ENCODE results near the gene STXBP2. TPM values are rescaled to one million over a fixed set of nuclear protein-coding genes. Genes with fewer than 3 reads are reported as not detected.

Gene STXBP2
- total RNA-seq, 1 donor from 2014 or later: 32.8 TPM

- Mint-ChIP-seq H3K4me3 (ENCODE audit: unreplicated experiment) (peak overlapping the region; percentile 8), H3K27ac (ENCODE audit: unreplicated experiment) (peak overlapping the region; percentile 89)
These were observed 18.0 kb upstream of the STXBP2 start for GRCh38 chr19:7618771-7619510.

GRCh38 chr19:7619671-7620441 is 17.1 kb upstream of the STXBP2 start:
- Mint-ChIP-seq H3K4me1 (ENCODE audit: low read depth, unreplicated experiment) (no peaks in the 10 kb centered on the region), H3K4me3 (ENCODE audit: unreplicated experiment) (no peak overlapping the region), H3K36me3 (ENCODE audit: unreplicated experiment) (no peaks in the 10 kb centered on the region), H3K9me3 (ENCODE audit: unreplicated experiment) (peaks cover 7% of the 10 kb centered on the region), H3K27ac (ENCODE audit: unreplicated experiment) (no peak overlapping the region), H3K27me3 (ENCODE audit: unreplicated experiment) (peaks cover 3% of the 10 kb centered on the region)
- no peak for DNase-seq
- TF ChIP-seq CTCF (IDR thresholded peaks at IDR 0.05; ENCODE audit: partially characterized antibody, unreplicated experiment): no peak

More at GRCh38 chr19:7618771-7619510, 18.0 kb upstream of the STXBP2 start:
- H3K4me1 Mint-ChIP-seq (ENCODE audit: low read depth, unreplicated experiment): no peaks in the 10 kb centered on the region
- DNase-seq: peak; percentile 43
- no peaks in the 10 kb centered on the region for H3K36me3 Mint-ChIP-seq (ENCODE audit: unreplicated experiment)
- H3K27me3 Mint-ChIP-seq (ENCODE audit: unreplicated experiment): peaks cover 6% of the 10 kb centered on the region
- TF ChIP-seq CTCF (IDR thresholded peaks at IDR 0.05; ENCODE audit: partially characterized antibody, unreplicated experiment): no peak
- H3K9me3 Mint-ChIP-seq (ENCODE audit: unreplicated experiment): peaks cover 7% of the 10 kb centered on the region

GRCh38 chr19:7620442-7621412 is 16.2 kb upstream of the STXBP2 start:
- no peak for DNase-seq

More at GRCh38 chr19:7620442-7621412, 16.2 kb upstream of the STXBP2 start:
- Mint-ChIP-seq H3K4me3 (ENCODE audit: unreplicated experiment) (no peak overlapping the region), H3K27me3 (ENCODE audit: unreplicated experiment) (peaks cover 3% of the 10 kb centered on the region), H3K27ac (ENCODE audit: unreplicated experiment) (no peak overlapping the region), H3K36me3 (ENCODE audit: unreplicated experiment) (no peaks in the 10 kb centered on the region), H3K4me1 (ENCODE audit: low read depth, unreplicated experiment) (no peaks in the 10 kb centered on the region), H3K9me3 (ENCODE audit: unreplicated experiment) (peaks cover 7% of the 10 kb centered on the region)
- no peak for TF ChIP-seq CTCF (IDR thresholded peaks at IDR 0.05; ENCODE audit: partially characterized antibody, unreplicated experiment)

Data from glutamatergic neuron (in vitro differentiated cells).